ENCODE results near the gene NFE2L2.

NFE2L2 gene

GRCh38 chr2:177261116-177262060 lies 3.1 kb downstream of the NFE2L2 start:
- peaks cover 23% of the 10 kb centered on the region for H3K36me3 Mint-ChIP-seq (ENCODE audit: insufficient read depth)
- H3K27me3 Mint-ChIP-seq: no peaks in the 10 kb centered on the region
- ATAC-seq (replicated peaks; ENCODE audit: extremely low read depth, poor library complexity, severe bottlenecking): no peak
- peak overlapping the region; percentile 84 for H3K4me3 Mint-ChIP-seq
- DNase-seq (ENCODE audit: low spot score in 2 of 2): no peak
- H3K27ac Mint-ChIP-seq (ENCODE audit: low read depth): peak overlapping the region; percentile 86
- peaks cover 60% of the 10 kb centered on the region for H3K4me1 Mint-ChIP-seq
- no peaks in the 10 kb centered on the region for H3K9me3 Mint-ChIP-seq

GRCh38 chr2:177260379-177260778 lies 4.1 kb downstream of the NFE2L2 start:
- no peak for ATAC-seq (replicated peaks; ENCODE audit: extremely low read depth, poor library complexity, severe bottlenecking)
- no peaks in the 10 kb centered on the region for H3K27me3 Mint-ChIP-seq
- peaks cover 63% of the 10 kb centered on the region for H3K4me1 Mint-ChIP-seq
- no peaks in the 10 kb centered on the region for H3K9me3 Mint-ChIP-seq
- H3K4me3 Mint-ChIP-seq: peak overlapping the region; percentile 50
- peaks cover 26% of the 10 kb centered on the region for H3K36me3 Mint-ChIP-seq (ENCODE audit: insufficient read depth)
- no peak for DNase-seq (ENCODE audit: low spot score in 2 of 2)
- H3K27ac Mint-ChIP-seq (ENCODE audit: low read depth): no peak overlapping the region

GRCh38 chr2:177258059-177258458 lies 6.5 kb downstream of the NFE2L2 start:
- Mint-ChIP-seq H3K27ac (ENCODE audit: low read depth) (no peak overlapping the region), H3K27me3 (no peaks in the 10 kb centered on the region), H3K4me1 (peaks cover 86% of the 10 kb centered on the region), H3K9me3 (no peaks in the 10 kb centered on the region), H3K4me3 (no peak overlapping the region), H3K36me3 (ENCODE audit: insufficient read depth) (peaks cover 19% of the 10 kb centered on the region)
- DNase-seq (ENCODE audit: low spot score in 2 of 2): no peak
- no peak for ATAC-seq (replicated peaks; ENCODE audit: extremely low read depth, poor library complexity, severe bottlenecking)

- Mint-ChIP-seq H3K4me3 (peak overlapping the region; percentile 40), H3K27ac (ENCODE audit: low read depth) (no peak overlapping the region)
These were observed 7.1 kb downstream of the NFE2L2 start for GRCh38 chr2:177257471-177257870.

GRCh38 chr2:177256695-177257094 lies 7.8 kb downstream of the NFE2L2 start:
- Mint-ChIP-seq H3K27ac (ENCODE audit: low read depth) (no peak overlapping the region), H3K4me1 (peaks cover 89% of the 10 kb centered on the region), H3K27me3 (no peaks in the 10 kb centered on the region), H3K4me3 (no peak overlapping the region), H3K9me3 (no peaks in the 10 kb centered on the region), H3K36me3 (ENCODE audit: insufficient read depth) (peaks cover 23% of the 10 kb centered on the region)
- no peak for DNase-seq (ENCODE audit: low spot score in 2 of 2)
- ATAC-seq (replicated peaks; ENCODE audit: extremely low read depth, poor library complexity, severe bottlenecking): no peak

More at GRCh38 chr2:177257471-177257870, 7.1 kb downstream of the NFE2L2 start:
- peaks cover 89% of the 10 kb centered on the region for H3K4me1 Mint-ChIP-seq
- DNase-seq (ENCODE audit: low spot score in 2 of 2) (no peak), ATAC-seq (replicated peaks; ENCODE audit: extremely low read depth, poor library complexity, severe bottlenecking) (no peak)
- no peaks in the 10 kb centered on the region for H3K27me3 Mint-ChIP-seq
- no peaks in the 10 kb centered on the region for H3K9me3 Mint-ChIP-seq
- H3K36me3 Mint-ChIP-seq (ENCODE audit: insufficient read depth): peaks cover 21% of the 10 kb centered on the region

- Mint-ChIP-seq H3K27me3 (no peaks in the 10 kb centered on the region), H3K4me1 (peaks cover 89% of the 10 kb centered on the region), H3K4me3 (no peak overlapping the region), H3K36me3 (ENCODE audit: insufficient read depth) (peaks cover 23% of the 10 kb centered on the region), H3K9me3 (no peaks in the 10 kb centered on the region), H3K27ac (ENCODE audit: low read depth) (no peak overlapping the region)
- DNase-seq (ENCODE audit: low spot score in 2 of 2) (no peak), ATAC-seq (replicated peaks; ENCODE audit: extremely low read depth, poor library complexity, severe bottlenecking) (no peak)
These were observed 8.5 kb downstream of the NFE2L2 start for GRCh38 chr2:177256026-177256425.

GRCh38 chr2:177255227-177255601 lies 9.3 kb downstream of the NFE2L2 start:
- no peak overlapping the region for H3K27ac Mint-ChIP-seq (ENCODE audit: low read depth)

GRCh38 chr2:177254433-177255226 lies 9.9 kb downstream of the NFE2L2 start:
- Mint-ChIP-seq H3K27me3 (no peaks in the 10 kb centered on the region), H3K27ac (ENCODE audit: low read depth) (peak overlapping the region; percentile 94), H3K4me3 (peak overlapping the region; percentile 4), H3K9me3 (no peaks in the 10 kb centered on the region), H3K36me3 (ENCODE audit: insufficient read depth) (peaks cover 28% of the 10 kb centered on the region), H3K4me1 (peaks cover 93% of the 10 kb centered on the region)
- DNase-seq (ENCODE audit: low spot score in 2 of 2) (no peak), ATAC-seq (replicated peaks; ENCODE audit: extremely low read depth, poor library complexity, severe bottlenecking) (no peak)

More at GRCh38 chr2:177255227-177255601, 9.3 kb downstream of the NFE2L2 start:
- no peaks in the 10 kb centered on the region for H3K27me3 Mint-ChIP-seq
- ATAC-seq (replicated peaks; ENCODE audit: extremely low read depth, poor library complexity, severe bottlenecking) (no peak), DNase-seq (ENCODE audit: low spot score in 2 of 2) (no peak)
- peaks cover 91% of the 10 kb centered on the region for H3K4me1 Mint-ChIP-seq
- H3K9me3 Mint-ChIP-seq: no peaks in the 10 kb centered on the region
- H3K36me3 Mint-ChIP-seq (ENCODE audit: insufficient read depth): peaks cover 27% of the 10 kb centered on the region
- no peak overlapping the region for H3K4me3 Mint-ChIP-seq

GRCh38 chr2:177253704-177254103 lies 10.8 kb downstream of the NFE2L2 start:
- Mint-ChIP-seq H3K4me1 (peaks cover 90% of the 10 kb centered on the region), H3K27me3 (no peaks in the 10 kb centered on the region), H3K36me3 (ENCODE audit: insufficient read depth) (peaks cover 28% of the 10 kb centered on the region), H3K9me3 (no peaks in the 10 kb centered on the region), H3K27ac (ENCODE audit: low read depth) (peak overlapping the region; percentile 94), H3K4me3 (no peak overlapping the region)
- no peak for ATAC-seq (replicated peaks; ENCODE audit: extremely low read depth, poor library complexity, severe bottlenecking)
- DNase-seq (ENCODE audit: low spot score in 2 of 2): no peak

- H3K4me1 Mint-ChIP-seq: peaks cover 86% of the 10 kb centered on the region
- peaks cover 29% of the 10 kb centered on the region for H3K36me3 Mint-ChIP-seq (ENCODE audit: insufficient read depth)
- ATAC-seq (replicated peaks; ENCODE audit: extremely low read depth, poor library complexity, severe bottlenecking) (no peak), DNase-seq (ENCODE audit: low spot score in 2 of 2) (no peak)
- no peaks in the 10 kb centered on the region for H3K27me3 Mint-ChIP-seq
- H3K27ac Mint-ChIP-seq (ENCODE audit: low read depth): peak overlapping the region; percentile 94
- H3K9me3 Mint-ChIP-seq: no peaks in the 10 kb centered on the region
- H3K4me3 Mint-ChIP-seq: peak overlapping the region; percentile 50
These were observed 11.6 kb downstream of the NFE2L2 start for GRCh38 chr2:177252808-177253531.

- Mint-ChIP-seq H3K9me3 (no peaks in the 10 kb centered on the region), H3K27ac (ENCODE audit: low read depth) (peak overlapping the region; percentile 94), H3K36me3 (ENCODE audit: insufficient read depth) (peaks cover 32% of the 10 kb centered on the region), H3K4me3 (peak overlapping the region; percentile 65), H3K27me3 (no peaks in the 10 kb centered on the region), H3K4me1 (peaks cover 72% of the 10 kb centered on the region)
- ATAC-seq (replicated peaks; ENCODE audit: extremely low read depth, poor library complexity, severe bottlenecking) (no peak), DNase-seq (ENCODE audit: low spot score in 2 of 2) (no peak)
These were observed 13.4 kb downstream of the NFE2L2 start for GRCh38 chr2:177251165-177251542.

GRCh38 chr2:177250461-177250860 lies 14.1 kb downstream of the NFE2L2 start:
- no peaks in the 10 kb centered on the region for H3K9me3 Mint-ChIP-seq
- H3K27ac Mint-ChIP-seq (ENCODE audit: low read depth): no peak overlapping the region
- peaks cover 72% of the 10 kb centered on the region for H3K4me1 Mint-ChIP-seq
- no peaks in the 10 kb centered on the region for H3K27me3 Mint-ChIP-seq
- ATAC-seq (replicated peaks; ENCODE audit: extremely low read depth, poor library complexity, severe bottlenecking) (no peak), DNase-seq (ENCODE audit: low spot score in 2 of 2) (no peak)
- H3K36me3 Mint-ChIP-seq (ENCODE audit: insufficient read depth): peaks cover 28% of the 10 kb centered on the region
- no peak overlapping the region for H3K4me3 Mint-ChIP-seq

Data from central memory CD8-positive, alpha-beta T cell (primary cell).